Thyroid gland (tissue), 4 donors: ENCODE data around the gene STOML3. TPM values are rescaled to one million over a fixed set of nuclear protein-coding genes. Genes with fewer than 3 reads are reported as not detected.

ENCODE experiments used
- DNase-seq, 2 donors: peaks; one replicate each; pipeline ENCODE4 v3.0.0-alpha.2; 2019
- H3K27ac ChIP-seq, 3 donors: fragments of 200-600 bp; sonication (generic); 1 replicate in 2 of 3; 2 replicates in 1 of 3; pipeline ENCODE4 v1.5.1; 2016 to 2019; ENCODE audit warnings: mild to moderate bottlenecking in 1 of 3, moderate library complexity in 1 of 3
- H3K27me3 ChIP-seq: fragments of 200-600 bp; sonication (generic); one replicate; pipeline ENCODE4 v1.5.1; 2019
- H3K36me3 ChIP-seq, 2 donors: fragments of 200-600 bp; sonication (generic); one replicate each; pipeline ENCODE4 v1.5.1; 2016 to 2019
- H3K4me1 ChIP-seq, 2 donors: fragments of 200-600 bp; sonication (generic); one replicate each; pipeline ENCODE4 v1.5.1; 2017 to 2019
- H3K4me3 ChIP-seq, 3 donors: fragments of 200-600 bp; sonication (generic); replicated peaks in 1 of 3; 1 replicate in 2 of 3; 2 replicates in 1 of 3; pipeline ENCODE4 v1.5.1; 2016; ENCODE audit warnings: mild to moderate bottlenecking in 1 of 3
- H3K9me3 ChIP-seq: fragments of 200-600 bp; sonication (generic); one replicate; pipeline ENCODE4 v1.5.1; 2017
- POLR2A ChIP-seq, 2 donors: fragments of 450-650 bp; IDR thresholded peaks; one replicate each; pipeline ENCODE4 v1.6.1; 2017; ENCODE audit warnings: antibody characterized with exemption in 2 of 2, mild to moderate bottlenecking in 2 of 2, moderate library complexity in 1 of 2
- WGBS, 2 donors: methylation state at CpG; one replicate each; pipeline ENCODE4 v1.1.5; 2017; 5-methylcytosine and 5-hydroxymethylcytosine counted together
- intact Hi-C: fragments of 100-400 bp; cut with DNase I; formaldehyde crosslinking; loops from one replicate; pipeline ENCODE4 v1.15.1; 2023
- total RNA-seq, 4 donors: library from RNA; depleted of rRNA; stranded (reverse); fragments of >200 nt; gene quantifications; one replicate each; pipeline ENCODE4 v1.2.3, GENCODE V29; 2016
- TF ChIP-seq, protein P1 (sequence below), 6 experiments: fragments of 200-600 bp in 3 of 6; fragments of 450-650 bp in 3 of 6; sonication (generic) in 3 of 6; IDR thresholded peaks; one replicate each; pipeline ENCODE4 v1.5.1; 2016 to 2019; ENCODE audit warnings: antibody characterized with exemption in 6 of 6, mild to moderate bottlenecking in 2 of 6, inconsistent platforms in 1 of 6, moderate library complexity in 1 of 6

The STOML3 gene
- total RNA-seq, 4 donors from 2014 or later = not detected

- TF ChIP-seq, protein P1, sequence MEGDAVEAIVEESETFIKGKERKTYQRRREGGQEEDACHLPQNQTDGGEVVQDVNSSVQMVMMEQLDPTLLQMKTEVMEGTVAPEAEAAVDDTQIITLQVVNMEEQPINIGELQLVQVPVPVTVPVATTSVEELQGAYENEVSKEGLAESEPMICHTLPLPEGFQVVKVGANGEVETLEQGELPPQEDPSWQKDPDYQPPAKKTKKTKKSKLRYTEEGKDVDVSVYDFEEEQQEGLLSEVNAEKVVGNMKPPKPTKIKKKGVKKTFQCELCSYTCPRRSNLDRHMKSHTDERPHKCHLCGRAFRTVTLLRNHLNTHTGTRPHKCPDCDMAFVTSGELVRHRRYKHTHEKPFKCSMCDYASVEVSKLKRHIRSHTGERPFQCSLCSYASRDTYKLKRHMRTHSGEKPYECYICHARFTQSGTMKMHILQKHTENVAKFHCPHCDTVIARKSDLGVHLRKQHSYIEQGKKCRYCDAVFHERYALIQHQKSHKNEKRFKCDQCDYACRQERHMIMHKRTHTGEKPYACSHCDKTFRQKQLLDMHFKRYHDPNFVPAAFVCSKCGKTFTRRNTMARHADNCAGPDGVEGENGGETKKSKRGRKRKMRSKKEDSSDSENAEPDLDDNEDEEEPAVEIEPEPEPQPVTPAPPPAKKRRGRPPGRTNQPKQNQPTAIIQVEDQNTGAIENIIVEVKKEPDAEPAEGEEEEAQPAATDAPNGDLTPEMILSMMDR (IDR thresholded peaks at IDR 0.05) = no peak
- TF ChIP-seq POLR2A (IDR thresholded peaks at IDR 0.05) = no peak
- Histone ChIP-seq H3K4me3 (no peak overlapping the region), H3K27me3 (no peaks in the 10 kb centered on the region), H3K36me3 (no peaks in the 10 kb centered on the region), H3K27ac (no peak overlapping the region), H3K4me1 (no peaks in the 10 kb centered on the region), H3K9me3 (no peaks in the 10 kb centered on the region)
- intact Hi-C loops = no loop called here
- DNase-seq = no peak
- 78 to 97% methylated on average over 3 of the region's 3 CpGs for WGBS, 2 donors
Observed at GRCh38 chr13:38941353-38941945, 49.2 kb downstream of the STOML3 start.

DNA sequence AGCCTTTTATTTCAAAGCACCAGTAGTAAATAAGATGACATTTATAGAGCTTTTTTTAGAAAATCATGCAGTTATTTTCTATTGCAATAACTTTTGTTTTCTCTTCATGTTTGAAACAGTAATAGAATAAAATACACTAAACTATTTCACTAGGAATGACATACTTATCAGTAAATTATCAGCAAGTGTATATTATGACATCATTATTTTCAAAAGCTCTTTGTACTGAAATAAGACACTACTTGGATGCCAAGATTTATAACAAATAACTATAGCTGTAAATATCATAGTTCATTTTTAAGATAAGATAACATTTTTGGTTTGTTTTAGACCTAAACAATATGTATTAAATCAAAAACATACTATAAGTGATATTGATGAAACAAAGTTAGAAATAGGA, 56.8 kb downstream of the STOML3 start:
- Histone ChIP-seq H3K9me3 (no peaks in the 10 kb centered on the region), H3K4me1 (no peaks in the 10 kb centered on the region), H3K27me3 (no peaks in the 10 kb centered on the region), H3K27ac (no peak overlapping the region), H3K4me3 (no peak overlapping the region), H3K36me3 (no peaks in the 10 kb centered on the region)
- intact Hi-C loops = no loop called here
- TF ChIP-seq, protein P1 (IDR thresholded peaks at IDR 0.05) = no peak
- TF ChIP-seq POLR2A (IDR thresholded peaks at IDR 0.05) = no peak
- DNase-seq = no peak

DNA sequence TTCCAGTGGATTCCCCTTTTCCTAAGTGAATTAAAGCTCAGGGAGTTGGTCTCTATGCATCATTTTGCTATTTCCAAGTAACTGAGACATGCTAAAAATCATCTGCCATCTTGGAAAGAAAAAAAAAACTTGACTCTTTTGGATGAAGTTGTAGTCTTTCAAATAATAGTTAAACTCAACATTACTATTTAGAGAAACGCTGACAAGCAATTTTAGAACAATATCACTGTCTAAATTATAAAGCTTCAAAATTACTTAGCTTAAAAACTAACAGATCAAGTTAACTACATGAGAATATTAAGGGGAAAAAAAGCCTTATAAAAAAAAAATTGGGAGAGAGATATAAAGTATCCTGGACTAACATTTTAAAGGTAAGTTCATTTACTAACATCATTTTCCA, 68.5 kb downstream of the STOML3 start:
- Histone ChIP-seq H3K9me3 (no peaks in the 10 kb centered on the region), H3K4me1 (no peaks in the 10 kb centered on the region), H3K36me3 (no peaks in the 10 kb centered on the region), H3K4me3 (no peak overlapping the region), H3K27ac (no peak overlapping the region), H3K27me3 (no peaks in the 10 kb centered on the region)
- TF ChIP-seq POLR2A (IDR thresholded peaks at IDR 0.05) = no peak
- TF ChIP-seq, protein P1 (IDR thresholded peaks at IDR 0.05) = no peak
- 85 to 94% methylated on average over 1 of the region's 1 CpG for WGBS, 2 donors
- no peak for DNase-seq
- intact Hi-C loops = no loop called here

- Histone ChIP-seq H3K9me3 (no peaks in the 10 kb centered on the region), H3K27ac (no peak overlapping the region)
- intact Hi-C loops = no loop called here
Observed at GRCh38 chr13:38921081-38921480, 69.5 kb downstream of the STOML3 start.

More at GRCh38 chr13:38921081-38921480, 69.5 kb downstream of the STOML3 start:
- 40 to 74% methylated on average over 2 of the region's 2 CpGs for WGBS, 2 donors
- H3K4me3 ChIP-seq = no peak overlapping the region
- TF ChIP-seq POLR2A (IDR thresholded peaks at IDR 0.05) = no peak
- TF ChIP-seq, protein P1 (IDR thresholded peaks at IDR 0.05) = no peak
- no peaks in the 10 kb centered on the region for H3K4me1 ChIP-seq
- no peak for DNase-seq
- H3K36me3 ChIP-seq = no peaks in the 10 kb centered on the region
- no peaks in the 10 kb centered on the region for H3K27me3 ChIP-seq

Other genes with a start within 250 kb of the STOML3 start
- gene PROSER1, start 47.3 kb upstream of the STOML3 start, total RNA-seq = 10 to 100 TPM; 22.7 to 63.6 (median 30.7) TPM
- 10 to 100 TPM; 31.0 to 46.4 (median 38.5) TPM for gene NHLRC3, start 47.6 kb upstream of the STOML3 start, total RNA-seq